Iris pigment epithelial cell (primary cell): ENCODE results near the gene CFAP97.

ENCODE experiments used
- DNase-seq: peaks from one replicate; pipeline ENCODE4 v3.0.0-alpha.2; 2011; ENCODE audit warnings: low read depth

CFAP97 gene

GRCh38 chr4:185109736-185110135 lies 94.1 kb downstream of the CFAP97 start:
- DNase-seq = no peak
